ENCODE data around the gene PRIM2. TPM values are rescaled to one million over a fixed set of nuclear protein-coding genes. Genes with fewer than 3 reads are reported as not detected.
"Not testable (repeated sequence)": the region's sequence is repeated elsewhere in the genome, so short reads cannot be mapped to it uniquely, and the experiment has no call there.

The PRIM2 gene
- total RNA-seq, 3 donors from 2014 or later = 11.7 to 16.9 (median 12.7) TPM

- H3K4me1 ChIP-seq (ENCODE audit: low read depth); intact Hi-C loops (cut with DNase I, micrococcal nuclease); ATAC-seq: not testable (repeated sequence)
Measured at GRCh38 chr6:57389038-57389592, 71.7 kb downstream of the PRIM2 start.

GRCh38 chr6:57390818-57391217 lies 73.4 kb downstream of the PRIM2 start:
- H3K9me3 ChIP-seq; ATAC-seq; H3K4me3 ChIP-seq; intact Hi-C loops (cut with DNase I, micrococcal nuclease); H3K36me3 ChIP-seq (ENCODE audit: low read depth); H3K4me1 ChIP-seq (ENCODE audit: low read depth); DNase-seq: not testable (repeated sequence)

More at GRCh38 chr6:57389038-57389592, 71.7 kb downstream of the PRIM2 start:
- not testable (repeated sequence) for H3K36me3 ChIP-seq (ENCODE audit: low read depth); H3K9me3 ChIP-seq; DNase-seq; H3K4me3 ChIP-seq

DNA sequence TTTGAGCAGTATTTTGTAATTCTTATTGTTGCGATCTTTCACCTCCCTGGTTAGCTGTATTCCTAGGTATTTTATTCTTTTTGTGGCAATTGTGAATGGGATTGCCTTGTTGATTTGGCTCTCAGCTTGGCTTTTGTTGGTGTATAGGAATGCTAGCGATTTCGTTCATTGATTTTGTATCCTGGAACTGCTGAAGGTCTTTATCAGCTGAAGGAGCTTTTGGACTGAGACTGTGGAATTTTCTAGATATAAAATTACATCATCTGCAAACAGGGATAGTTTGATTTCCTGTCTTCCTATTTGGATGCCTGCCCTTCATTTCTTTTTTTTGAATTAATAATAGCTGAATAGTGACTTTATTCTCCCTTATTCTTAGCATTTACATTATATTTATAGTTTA lies 74.6 kb downstream of the PRIM2 start:
- ATAC-seq; H3K4me3 ChIP-seq; intact Hi-C loops (cut with DNase I, micrococcal nuclease); H3K36me3 ChIP-seq (ENCODE audit: low read depth); H3K4me1 ChIP-seq (ENCODE audit: low read depth); H3K9me3 ChIP-seq; DNase-seq: not testable (repeated sequence)

DNA sequence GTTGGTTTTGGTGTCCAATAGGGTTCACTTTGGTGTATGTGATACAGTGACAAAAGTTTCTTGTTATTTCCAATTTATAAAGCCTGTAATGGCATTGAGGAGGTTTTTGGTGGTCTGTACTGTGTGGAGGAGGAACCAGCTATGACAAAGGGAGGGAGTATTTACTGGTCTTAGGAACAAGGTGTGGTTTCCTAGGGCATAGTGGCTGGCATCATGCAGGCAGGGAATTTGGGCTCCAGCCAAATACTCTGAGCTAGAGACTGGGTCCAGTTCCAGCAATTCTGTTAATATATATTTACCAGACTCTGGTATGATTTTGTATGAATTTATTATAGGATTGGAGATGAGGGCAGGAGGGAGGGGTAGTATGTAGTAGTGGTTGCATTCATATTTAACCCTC lies 101.9 kb downstream of the PRIM2 start:
- intact Hi-C loops (cut with DNase I, micrococcal nuclease); H3K4me3 ChIP-seq; ATAC-seq; H3K9me3 ChIP-seq; DNase-seq; H3K4me1 ChIP-seq (ENCODE audit: low read depth); H3K36me3 ChIP-seq (ENCODE audit: low read depth): not testable (repeated sequence)

GRCh38 chr6:57421503-57421902 lies 104.1 kb downstream of the PRIM2 start:
- Histone ChIP-seq H3K36me3 (ENCODE audit: low read depth) (no peaks in the 10 kb centered on the region), H3K4me3 (no peak overlapping the region), H3K4me1 (ENCODE audit: low read depth) (no peaks in the 10 kb centered on the region), H3K9me3 (no peaks in the 10 kb centered on the region)
- no peak for ATAC-seq
- intact Hi-C loops (cut with DNase I, micrococcal nuclease) = no loop called here
- TF ChIP-seq, protein P1, sequence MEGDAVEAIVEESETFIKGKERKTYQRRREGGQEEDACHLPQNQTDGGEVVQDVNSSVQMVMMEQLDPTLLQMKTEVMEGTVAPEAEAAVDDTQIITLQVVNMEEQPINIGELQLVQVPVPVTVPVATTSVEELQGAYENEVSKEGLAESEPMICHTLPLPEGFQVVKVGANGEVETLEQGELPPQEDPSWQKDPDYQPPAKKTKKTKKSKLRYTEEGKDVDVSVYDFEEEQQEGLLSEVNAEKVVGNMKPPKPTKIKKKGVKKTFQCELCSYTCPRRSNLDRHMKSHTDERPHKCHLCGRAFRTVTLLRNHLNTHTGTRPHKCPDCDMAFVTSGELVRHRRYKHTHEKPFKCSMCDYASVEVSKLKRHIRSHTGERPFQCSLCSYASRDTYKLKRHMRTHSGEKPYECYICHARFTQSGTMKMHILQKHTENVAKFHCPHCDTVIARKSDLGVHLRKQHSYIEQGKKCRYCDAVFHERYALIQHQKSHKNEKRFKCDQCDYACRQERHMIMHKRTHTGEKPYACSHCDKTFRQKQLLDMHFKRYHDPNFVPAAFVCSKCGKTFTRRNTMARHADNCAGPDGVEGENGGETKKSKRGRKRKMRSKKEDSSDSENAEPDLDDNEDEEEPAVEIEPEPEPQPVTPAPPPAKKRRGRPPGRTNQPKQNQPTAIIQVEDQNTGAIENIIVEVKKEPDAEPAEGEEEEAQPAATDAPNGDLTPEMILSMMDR (IDR thresholded peaks at IDR 0.05) = no peak
- no peak for DNase-seq

DNA sequence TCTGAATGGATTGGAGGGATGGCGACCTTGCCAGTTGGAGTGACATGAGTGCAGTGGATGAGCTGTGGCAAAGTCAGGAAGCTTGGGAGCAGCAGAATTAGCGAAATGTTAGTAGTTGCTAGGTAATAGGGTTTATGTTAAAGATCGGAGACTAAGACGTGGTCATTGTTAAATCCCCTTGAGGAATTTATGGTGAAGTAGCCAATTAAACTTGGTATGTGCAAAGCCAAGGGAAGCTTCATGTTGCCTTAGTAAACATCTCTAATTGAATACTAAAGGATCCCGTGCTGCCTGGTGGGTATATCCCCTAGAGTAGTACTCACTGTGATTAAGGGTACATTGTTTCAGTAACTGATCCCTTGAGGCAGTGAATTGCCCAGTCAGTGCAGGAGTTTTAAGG lies 106.0 kb downstream of the PRIM2 start:
- Histone ChIP-seq H3K4me3 (no peak overlapping the region), H3K4me1 (ENCODE audit: low read depth) (no peaks in the 10 kb centered on the region), H3K36me3 (ENCODE audit: low read depth) (no peaks in the 10 kb centered on the region), H3K9me3 (no peaks in the 10 kb centered on the region)
- DNase-seq (no peak), ATAC-seq (no peak)
- TF ChIP-seq, protein P1 (IDR thresholded peaks at IDR 0.05) = no peak
- intact Hi-C loops (cut with DNase I, micrococcal nuclease) = no loop called here

DNA sequence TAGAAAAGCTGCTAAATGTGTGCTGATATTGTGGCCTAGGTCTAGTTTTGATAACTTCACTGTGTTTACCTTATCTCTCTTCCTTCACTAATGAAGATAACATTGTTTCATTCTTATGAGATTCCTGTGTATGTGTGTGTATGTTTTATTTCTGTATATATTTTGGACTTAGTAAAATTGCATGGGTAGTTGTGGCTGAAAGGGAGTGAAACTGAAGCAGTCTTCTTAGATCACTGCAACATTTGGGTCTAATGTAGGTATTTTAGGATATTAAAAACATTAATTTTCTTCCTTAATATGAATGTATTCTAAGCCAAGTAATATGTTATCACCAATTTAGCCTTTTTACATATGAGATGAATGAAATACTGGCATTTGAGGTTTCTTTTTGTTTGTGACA lies 114.3 kb downstream of the PRIM2 start:
- intact Hi-C loops (cut with DNase I, micrococcal nuclease); H3K4me1 ChIP-seq (ENCODE audit: low read depth); DNase-seq; H3K4me3 ChIP-seq; H3K36me3 ChIP-seq (ENCODE audit: low read depth); H3K9me3 ChIP-seq; ATAC-seq: not testable (repeated sequence)

DNA sequence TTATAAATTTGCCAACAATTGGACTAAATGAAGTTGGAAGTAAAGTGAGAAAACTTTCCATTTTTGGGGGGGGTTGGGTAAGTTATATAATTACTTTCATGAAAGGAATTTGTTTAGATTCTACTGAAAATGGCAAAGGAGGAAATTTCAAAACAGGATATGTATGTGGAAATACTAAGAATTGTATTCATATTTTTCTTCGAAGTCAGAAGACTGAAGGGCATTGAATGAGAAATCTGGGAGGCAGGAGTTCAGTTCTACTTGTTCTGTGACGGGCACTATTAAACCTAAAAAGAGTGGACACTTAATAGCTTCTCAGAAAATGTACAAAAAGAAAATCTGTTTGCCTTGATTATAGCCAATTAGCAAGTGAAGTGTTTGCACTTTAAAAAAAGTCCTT lies 114.7 kb downstream of the PRIM2 start:
- Histone ChIP-seq H3K4me3 (no peak overlapping the region), H3K36me3 (ENCODE audit: low read depth) (no peaks in the 10 kb centered on the region), H3K9me3 (no peaks in the 10 kb centered on the region), H3K4me1 (ENCODE audit: low read depth) (no peaks in the 10 kb centered on the region)
- TF ChIP-seq, protein P1 (IDR thresholded peaks at IDR 0.05) = no peak
- ATAC-seq = no peak
- DNase-seq = no peak
- intact Hi-C loops (cut with DNase I, micrococcal nuclease) = no loop called here
